Measurements from ENCODE around the gene MATN4.

DNA sequence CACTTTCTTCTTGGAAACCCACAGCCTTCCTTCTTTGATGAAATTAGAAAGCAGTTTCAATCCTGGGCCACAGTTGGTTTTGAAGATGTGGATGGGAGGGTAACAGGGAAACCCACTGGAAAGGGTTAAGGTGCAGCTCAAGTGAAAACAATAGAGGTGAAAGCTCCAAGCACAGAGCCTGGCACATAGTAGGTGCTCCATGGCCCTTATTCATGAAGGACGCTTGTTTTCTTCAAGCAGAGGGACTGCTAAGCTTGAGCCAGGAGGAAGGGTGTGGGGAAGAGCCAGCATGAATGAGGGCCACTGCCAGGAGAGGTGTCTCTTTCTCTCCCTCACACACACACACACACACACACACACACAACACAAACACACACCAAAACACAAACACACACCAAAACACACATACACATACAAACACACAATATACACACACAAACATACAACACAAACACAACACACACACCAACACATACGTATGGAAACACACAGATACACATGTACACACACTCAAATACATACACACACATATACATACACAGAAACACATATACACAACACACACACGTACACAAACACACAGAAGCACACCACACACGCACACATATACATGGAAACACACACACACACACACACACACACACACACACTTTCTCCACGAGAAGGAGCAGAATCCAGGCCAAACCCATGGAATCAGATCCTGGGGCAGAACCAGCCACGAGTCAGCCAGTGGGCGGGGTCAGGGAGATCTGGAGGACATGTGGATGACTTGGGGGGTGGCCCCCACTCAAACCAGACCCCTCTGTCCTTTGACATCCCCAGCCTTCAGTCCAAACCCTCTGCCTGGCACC, 25.2 kb downstream of the MATN4 start:
- TF ChIP-seq, protein P1, sequence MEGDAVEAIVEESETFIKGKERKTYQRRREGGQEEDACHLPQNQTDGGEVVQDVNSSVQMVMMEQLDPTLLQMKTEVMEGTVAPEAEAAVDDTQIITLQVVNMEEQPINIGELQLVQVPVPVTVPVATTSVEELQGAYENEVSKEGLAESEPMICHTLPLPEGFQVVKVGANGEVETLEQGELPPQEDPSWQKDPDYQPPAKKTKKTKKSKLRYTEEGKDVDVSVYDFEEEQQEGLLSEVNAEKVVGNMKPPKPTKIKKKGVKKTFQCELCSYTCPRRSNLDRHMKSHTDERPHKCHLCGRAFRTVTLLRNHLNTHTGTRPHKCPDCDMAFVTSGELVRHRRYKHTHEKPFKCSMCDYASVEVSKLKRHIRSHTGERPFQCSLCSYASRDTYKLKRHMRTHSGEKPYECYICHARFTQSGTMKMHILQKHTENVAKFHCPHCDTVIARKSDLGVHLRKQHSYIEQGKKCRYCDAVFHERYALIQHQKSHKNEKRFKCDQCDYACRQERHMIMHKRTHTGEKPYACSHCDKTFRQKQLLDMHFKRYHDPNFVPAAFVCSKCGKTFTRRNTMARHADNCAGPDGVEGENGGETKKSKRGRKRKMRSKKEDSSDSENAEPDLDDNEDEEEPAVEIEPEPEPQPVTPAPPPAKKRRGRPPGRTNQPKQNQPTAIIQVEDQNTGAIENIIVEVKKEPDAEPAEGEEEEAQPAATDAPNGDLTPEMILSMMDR (IDR thresholded peaks at IDR 0.05): no peak
- no peak for TF ChIP-seq POLR2A (IDR thresholded peaks at IDR 0.05)
